ENCODE data around the gene ZDHHC9. TPM values are rescaled to one million over a fixed set of nuclear protein-coding genes. Genes with fewer than 3 reads are reported as not detected.

The ZDHHC9 gene
- total RNA-seq, 1 donor from 2014 or later, result 62.0 TPM

DNA sequence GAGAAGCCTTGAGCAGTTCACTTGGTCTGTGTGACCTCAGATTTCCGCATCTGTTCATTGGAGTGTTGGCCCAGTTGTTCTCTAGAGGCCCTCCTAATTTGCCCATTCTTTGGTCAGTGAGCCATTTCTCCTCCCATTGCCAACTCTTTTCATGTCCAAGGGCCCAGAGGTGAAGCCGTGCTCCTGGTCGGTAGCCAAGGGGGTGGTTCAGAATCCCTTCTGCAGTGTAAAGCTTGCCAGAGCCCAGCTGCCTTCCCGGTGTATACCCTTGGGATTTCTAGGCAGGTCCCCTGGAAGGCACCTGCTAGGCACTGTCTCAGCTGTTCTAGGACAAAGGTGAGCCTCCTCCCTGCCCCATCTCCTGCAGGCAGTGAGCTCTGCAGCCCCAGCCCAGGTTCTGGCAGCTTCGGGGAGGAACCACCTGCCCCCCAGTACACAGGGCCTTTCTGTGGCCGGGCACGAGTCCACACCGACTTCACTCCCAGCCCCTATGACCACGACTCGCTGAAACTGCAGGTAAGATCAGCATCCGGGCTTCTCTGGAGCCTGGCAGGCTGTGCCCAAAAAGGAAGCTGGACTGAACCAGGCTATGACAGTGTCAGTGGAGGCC is 51.6 kb downstream of the ZDHHC9 start:
- TF ChIP-seq, protein P1, sequence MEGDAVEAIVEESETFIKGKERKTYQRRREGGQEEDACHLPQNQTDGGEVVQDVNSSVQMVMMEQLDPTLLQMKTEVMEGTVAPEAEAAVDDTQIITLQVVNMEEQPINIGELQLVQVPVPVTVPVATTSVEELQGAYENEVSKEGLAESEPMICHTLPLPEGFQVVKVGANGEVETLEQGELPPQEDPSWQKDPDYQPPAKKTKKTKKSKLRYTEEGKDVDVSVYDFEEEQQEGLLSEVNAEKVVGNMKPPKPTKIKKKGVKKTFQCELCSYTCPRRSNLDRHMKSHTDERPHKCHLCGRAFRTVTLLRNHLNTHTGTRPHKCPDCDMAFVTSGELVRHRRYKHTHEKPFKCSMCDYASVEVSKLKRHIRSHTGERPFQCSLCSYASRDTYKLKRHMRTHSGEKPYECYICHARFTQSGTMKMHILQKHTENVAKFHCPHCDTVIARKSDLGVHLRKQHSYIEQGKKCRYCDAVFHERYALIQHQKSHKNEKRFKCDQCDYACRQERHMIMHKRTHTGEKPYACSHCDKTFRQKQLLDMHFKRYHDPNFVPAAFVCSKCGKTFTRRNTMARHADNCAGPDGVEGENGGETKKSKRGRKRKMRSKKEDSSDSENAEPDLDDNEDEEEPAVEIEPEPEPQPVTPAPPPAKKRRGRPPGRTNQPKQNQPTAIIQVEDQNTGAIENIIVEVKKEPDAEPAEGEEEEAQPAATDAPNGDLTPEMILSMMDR (IDR thresholded peaks at IDR 0.05; ENCODE audit: partially characterized antibody, unreplicated experiment), result no peak
- Mint-ChIP-seq H3K4me1 (ENCODE audit: low read depth, unreplicated experiment) (no peaks in the 10 kb centered on the region), H3K27ac (ENCODE audit: unreplicated experiment) (no peak overlapping the region), H3K27me3 (ENCODE audit: unreplicated experiment) (peaks cover 3% of the 10 kb centered on the region), H3K36me3 (ENCODE audit: unreplicated experiment) (no peaks in the 10 kb centered on the region), H3K4me3 (ENCODE audit: unreplicated experiment) (no peak overlapping the region), H3K9me3 (ENCODE audit: unreplicated experiment) (no peaks in the 10 kb centered on the region)
- no peak for DNase-seq

GRCh38 chrX:129791336-129791735 is 52.4 kb downstream of the ZDHHC9 start:
- TF ChIP-seq, protein P1 (IDR thresholded peaks at IDR 0.05; ENCODE audit: partially characterized antibody, unreplicated experiment), result no peak
- DNase-seq, result no peak
- Mint-ChIP-seq H3K4me3 (ENCODE audit: unreplicated experiment) (no peak overlapping the region), H3K36me3 (ENCODE audit: unreplicated experiment) (no peaks in the 10 kb centered on the region), H3K9me3 (ENCODE audit: unreplicated experiment) (no peaks in the 10 kb centered on the region), H3K27ac (ENCODE audit: unreplicated experiment) (no peak overlapping the region), H3K4me1 (ENCODE audit: low read depth, unreplicated experiment) (no peaks in the 10 kb centered on the region), H3K27me3 (ENCODE audit: unreplicated experiment) (peaks cover 3% of the 10 kb centered on the region)

- Mint-ChIP-seq H3K9me3 (ENCODE audit: unreplicated experiment) (no peaks in the 10 kb centered on the region), H3K27me3 (ENCODE audit: unreplicated experiment) (peaks cover 3% of the 10 kb centered on the region), H3K27ac (ENCODE audit: unreplicated experiment) (no peak overlapping the region), H3K4me3 (ENCODE audit: unreplicated experiment) (no peak overlapping the region), H3K36me3 (ENCODE audit: unreplicated experiment) (no peaks in the 10 kb centered on the region), H3K4me1 (ENCODE audit: low read depth, unreplicated experiment) (no peaks in the 10 kb centered on the region)
- no peak for DNase-seq
- TF ChIP-seq, protein P1 (IDR thresholded peaks at IDR 0.05; ENCODE audit: partially characterized antibody, unreplicated experiment), result no peak
Observed at GRCh38 chrX:129790808-129791207, 52.9 kb downstream of the ZDHHC9 start.

- TF ChIP-seq, protein P1 (IDR thresholded peaks at IDR 0.05; ENCODE audit: partially characterized antibody, unreplicated experiment), result no peak
- Mint-ChIP-seq H3K36me3 (ENCODE audit: unreplicated experiment) (no peaks in the 10 kb centered on the region), H3K27me3 (ENCODE audit: unreplicated experiment) (peaks cover 3% of the 10 kb centered on the region), H3K9me3 (ENCODE audit: unreplicated experiment) (no peaks in the 10 kb centered on the region), H3K4me3 (ENCODE audit: unreplicated experiment) (no peak overlapping the region), H3K4me1 (ENCODE audit: low read depth, unreplicated experiment) (no peaks in the 10 kb centered on the region), H3K27ac (ENCODE audit: unreplicated experiment) (no peak overlapping the region)
- no peak for DNase-seq
Observed at GRCh38 chrX:129790146-129790545, 53.5 kb downstream of the ZDHHC9 start.

- H3K27me3 Mint-ChIP-seq (ENCODE audit: unreplicated experiment), result peaks cover 3% of the 10 kb centered on the region
Observed at GRCh38 chrX:129788527-129788926, 55.2 kb downstream of the ZDHHC9 start.

More at GRCh38 chrX:129788527-129788926, 55.2 kb downstream of the ZDHHC9 start:
- no peak overlapping the region for H3K4me3 Mint-ChIP-seq (ENCODE audit: unreplicated experiment)
- H3K4me1 Mint-ChIP-seq (ENCODE audit: low read depth, unreplicated experiment), result no peaks in the 10 kb centered on the region
- no peaks in the 10 kb centered on the region for H3K9me3 Mint-ChIP-seq (ENCODE audit: unreplicated experiment)
- no peak for DNase-seq
- TF ChIP-seq, protein P1 (IDR thresholded peaks at IDR 0.05; ENCODE audit: partially characterized antibody, unreplicated experiment), result no peak
- H3K27ac Mint-ChIP-seq (ENCODE audit: unreplicated experiment), result no peak overlapping the region
- no peaks in the 10 kb centered on the region for H3K36me3 Mint-ChIP-seq (ENCODE audit: unreplicated experiment)
